PC-9 (cell line): ENCODE results near the gene XXYLT1.

Experiments used
- EZH2 ChIP-seq: fragments of 200-600 bp; sonication (generic); IDR thresholded peaks from 2 replicates; pipeline ENCODE4 v1.8.0; 2017; ENCODE audit warnings: antibody characterized with exemption, low read depth
- TF ChIP-seq, protein P1 (sequence below): fragments of 200-600 bp; sonication (generic); conservative IDR thresholded peaks from 2 replicates; pipeline ENCODE4 v1.6.1; 2017; ENCODE audit warnings: mixed run types, antibody characterized with exemption, mild to moderate bottlenecking, moderate library complexity

DNA sequence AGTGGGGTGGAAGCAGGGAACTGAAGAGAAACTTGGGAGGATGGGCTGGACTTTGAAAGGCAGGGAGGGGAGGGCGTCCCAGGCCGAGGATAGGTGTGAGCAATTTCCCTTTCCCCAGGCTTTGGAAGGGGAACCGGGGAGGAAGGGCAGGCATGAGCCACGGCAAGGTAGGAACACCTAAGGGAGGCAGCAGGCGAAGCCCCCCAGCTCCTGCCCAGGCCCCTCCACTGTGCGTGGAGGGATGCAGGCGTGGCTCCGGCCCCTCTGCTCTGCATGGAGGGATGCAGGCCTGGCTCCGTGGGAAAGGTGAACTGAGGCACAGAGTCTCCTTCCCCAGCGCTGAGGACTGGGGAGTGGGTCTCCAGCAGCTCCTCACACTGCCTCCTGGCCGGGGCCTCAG is 236.4 kb downstream of the XXYLT1 start:
- TF ChIP-seq, protein P1, sequence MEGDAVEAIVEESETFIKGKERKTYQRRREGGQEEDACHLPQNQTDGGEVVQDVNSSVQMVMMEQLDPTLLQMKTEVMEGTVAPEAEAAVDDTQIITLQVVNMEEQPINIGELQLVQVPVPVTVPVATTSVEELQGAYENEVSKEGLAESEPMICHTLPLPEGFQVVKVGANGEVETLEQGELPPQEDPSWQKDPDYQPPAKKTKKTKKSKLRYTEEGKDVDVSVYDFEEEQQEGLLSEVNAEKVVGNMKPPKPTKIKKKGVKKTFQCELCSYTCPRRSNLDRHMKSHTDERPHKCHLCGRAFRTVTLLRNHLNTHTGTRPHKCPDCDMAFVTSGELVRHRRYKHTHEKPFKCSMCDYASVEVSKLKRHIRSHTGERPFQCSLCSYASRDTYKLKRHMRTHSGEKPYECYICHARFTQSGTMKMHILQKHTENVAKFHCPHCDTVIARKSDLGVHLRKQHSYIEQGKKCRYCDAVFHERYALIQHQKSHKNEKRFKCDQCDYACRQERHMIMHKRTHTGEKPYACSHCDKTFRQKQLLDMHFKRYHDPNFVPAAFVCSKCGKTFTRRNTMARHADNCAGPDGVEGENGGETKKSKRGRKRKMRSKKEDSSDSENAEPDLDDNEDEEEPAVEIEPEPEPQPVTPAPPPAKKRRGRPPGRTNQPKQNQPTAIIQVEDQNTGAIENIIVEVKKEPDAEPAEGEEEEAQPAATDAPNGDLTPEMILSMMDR = no peak
- TF ChIP-seq EZH2 = no peak
